ENCODE results near the gene CDR2L.

DNA sequence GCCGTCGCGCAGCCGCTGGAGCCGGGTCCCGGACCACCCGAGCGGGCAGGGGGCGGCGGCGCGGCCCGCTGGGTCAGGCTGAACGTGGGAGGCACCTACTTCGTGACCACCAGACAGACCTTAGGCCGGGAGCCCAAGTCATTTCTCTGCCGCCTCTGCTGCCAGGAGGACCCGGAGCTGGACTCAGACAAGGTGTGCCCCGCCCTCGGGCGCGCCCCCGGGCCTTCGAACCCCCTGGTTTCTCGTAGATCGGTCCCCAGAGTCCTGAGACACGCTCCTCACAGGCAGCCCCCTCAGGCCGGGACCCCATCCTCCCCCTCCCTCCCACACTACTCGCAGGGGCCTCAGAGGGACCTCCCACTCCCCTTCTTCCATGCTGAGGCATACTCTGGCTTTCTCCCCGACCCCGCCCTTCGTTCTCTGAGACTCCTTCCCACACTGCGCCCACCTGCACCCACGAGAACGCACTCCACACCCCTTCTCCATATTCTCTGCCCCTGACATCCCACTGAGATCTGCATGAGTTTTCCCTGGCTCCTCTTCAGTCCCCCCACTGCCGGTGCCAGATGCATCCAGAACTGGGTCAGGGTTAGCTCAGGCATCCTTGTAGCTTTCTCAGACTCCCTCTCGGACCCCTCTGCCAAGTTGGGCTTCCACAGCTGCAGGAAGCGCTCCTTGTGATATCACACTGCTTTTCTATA lies 60.1 kb downstream of the CDR2L start:
- TF ChIP-seq CTCF (IDR thresholded peaks at IDR 0.05): no peak
- TF ChIP-seq POLR2A (IDR thresholded peaks at IDR 0.05): no peak
- TF ChIP-seq EP300 (IDR thresholded peaks at IDR 0.05): no peak

Data from ovary (tissue), 3 donors.